ENCODE data around the gene MEGF6. TPM values are rescaled to one million over a fixed set of nuclear protein-coding genes. Genes with fewer than 3 reads are reported as not detected.

MEGF6 gene
- total and polyA plus RNA-seq, 12 donors = 0.15 to 29.2 (median 8.2) TPM

DNA sequence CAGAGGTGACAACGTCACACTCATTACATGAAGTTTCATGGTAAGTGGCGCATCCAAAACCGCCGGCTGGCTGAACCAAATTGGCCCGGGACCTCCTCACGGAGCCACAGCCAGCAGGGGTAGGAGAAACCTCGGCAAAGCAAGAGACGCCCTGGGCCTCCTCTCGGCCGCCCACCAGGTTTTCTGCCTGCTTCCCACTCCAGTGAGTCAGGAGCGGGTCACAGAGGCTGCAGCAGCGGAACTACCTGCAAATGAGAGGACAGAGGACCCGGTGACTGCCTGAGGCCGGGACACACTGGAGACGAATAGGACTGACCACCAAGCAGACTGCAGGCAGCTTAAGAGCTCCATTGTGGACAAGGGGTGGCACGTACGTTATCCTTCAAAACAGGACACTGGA lies 55.0 kb downstream of the MEGF6 start:
- no peak overlapping the region for H3K4me3 ChIP-seq
- H3K27me3 ChIP-seq = no peaks in the 10 kb centered on the region
- H3K27ac ChIP-seq = no peak overlapping the region
- no peak for DNase-seq
- intact Hi-C loops (cut with DNase I) = no loop called here
- TF ChIP-seq, protein P1, sequence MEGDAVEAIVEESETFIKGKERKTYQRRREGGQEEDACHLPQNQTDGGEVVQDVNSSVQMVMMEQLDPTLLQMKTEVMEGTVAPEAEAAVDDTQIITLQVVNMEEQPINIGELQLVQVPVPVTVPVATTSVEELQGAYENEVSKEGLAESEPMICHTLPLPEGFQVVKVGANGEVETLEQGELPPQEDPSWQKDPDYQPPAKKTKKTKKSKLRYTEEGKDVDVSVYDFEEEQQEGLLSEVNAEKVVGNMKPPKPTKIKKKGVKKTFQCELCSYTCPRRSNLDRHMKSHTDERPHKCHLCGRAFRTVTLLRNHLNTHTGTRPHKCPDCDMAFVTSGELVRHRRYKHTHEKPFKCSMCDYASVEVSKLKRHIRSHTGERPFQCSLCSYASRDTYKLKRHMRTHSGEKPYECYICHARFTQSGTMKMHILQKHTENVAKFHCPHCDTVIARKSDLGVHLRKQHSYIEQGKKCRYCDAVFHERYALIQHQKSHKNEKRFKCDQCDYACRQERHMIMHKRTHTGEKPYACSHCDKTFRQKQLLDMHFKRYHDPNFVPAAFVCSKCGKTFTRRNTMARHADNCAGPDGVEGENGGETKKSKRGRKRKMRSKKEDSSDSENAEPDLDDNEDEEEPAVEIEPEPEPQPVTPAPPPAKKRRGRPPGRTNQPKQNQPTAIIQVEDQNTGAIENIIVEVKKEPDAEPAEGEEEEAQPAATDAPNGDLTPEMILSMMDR (IDR thresholded peaks at IDR 0.05) = no peak
- no peak for TF ChIP-seq POLR2A (IDR thresholded peaks at IDR 0.05)
- no peaks in the 10 kb centered on the region for H3K4me1 ChIP-seq (replicated peaks in 1 of 2)
- no peaks in the 10 kb centered on the region for H3K36me3 ChIP-seq (replicated peaks in 1 of 2)
- no peaks in the 10 kb centered on the region for H3K9me3 ChIP-seq (replicated peaks in 1 of 3)
- 79 to 83% (median 81%) methylated on average over 10 to 17 of the region's 17 CpGs for WGBS, 4 donors

DNA sequence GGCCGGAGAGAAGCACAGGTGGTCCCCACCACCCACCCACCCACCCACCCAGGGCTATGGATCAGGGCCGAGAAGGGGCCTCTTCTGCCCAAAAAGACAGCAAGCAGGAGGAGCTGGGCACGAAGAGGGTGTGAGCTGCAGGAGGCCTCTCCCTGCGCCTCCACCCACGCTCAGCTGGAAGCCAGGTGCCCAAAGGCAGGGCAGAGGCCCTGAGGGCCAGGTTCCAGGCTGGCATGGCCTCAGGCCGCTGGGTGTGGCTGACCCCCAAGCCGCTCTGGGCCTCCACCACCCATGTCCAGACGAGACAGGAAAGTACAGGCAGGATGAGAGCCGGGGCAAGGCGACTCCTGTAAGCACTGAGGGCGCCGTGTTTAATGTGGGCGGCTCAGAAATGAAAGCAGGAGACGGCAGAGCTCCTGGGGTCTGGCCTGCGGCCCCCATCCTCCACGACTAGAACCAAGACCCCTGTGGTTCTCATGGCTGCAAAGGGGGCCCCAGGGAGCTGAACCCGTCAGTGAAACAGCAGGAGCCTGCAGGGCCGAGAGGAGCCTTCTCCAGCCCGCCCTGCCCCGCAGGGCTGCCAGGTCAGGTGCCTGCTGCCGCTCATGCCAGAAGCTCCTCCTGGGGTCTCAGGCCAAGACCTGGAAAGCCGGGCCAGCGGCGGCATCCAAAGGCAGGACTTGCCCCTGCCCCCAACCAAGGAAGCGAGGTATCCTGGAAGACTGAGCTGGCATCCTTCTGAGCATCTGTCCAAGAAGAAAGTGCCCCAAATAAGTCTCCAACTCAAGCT lies 56.0 kb downstream of the MEGF6 start:
- TF ChIP-seq POLR2A (IDR thresholded peaks at IDR 0.05) = no peak
- TF ChIP-seq, protein P1 (IDR thresholded peaks at IDR 0.05) = no peak
- H3K36me3 ChIP-seq (replicated peaks in 1 of 2) = no peaks in the 10 kb centered on the region
- H3K4me3 ChIP-seq = no peak overlapping the region
- 81 to 84% (median 83%) methylated on average over 14 to 25 of the region's 25 CpGs for WGBS, 4 donors
- H3K27ac ChIP-seq = no peak overlapping the region
- H3K27me3 ChIP-seq = no peaks in the 10 kb centered on the region
- intact Hi-C loops (cut with DNase I) = no loop called here
- H3K4me1 ChIP-seq (replicated peaks in 1 of 2) = no peaks in the 10 kb centered on the region
- no peaks in the 10 kb centered on the region for H3K9me3 ChIP-seq (replicated peaks in 1 of 3)
- DNase-seq = no peak

DNA sequence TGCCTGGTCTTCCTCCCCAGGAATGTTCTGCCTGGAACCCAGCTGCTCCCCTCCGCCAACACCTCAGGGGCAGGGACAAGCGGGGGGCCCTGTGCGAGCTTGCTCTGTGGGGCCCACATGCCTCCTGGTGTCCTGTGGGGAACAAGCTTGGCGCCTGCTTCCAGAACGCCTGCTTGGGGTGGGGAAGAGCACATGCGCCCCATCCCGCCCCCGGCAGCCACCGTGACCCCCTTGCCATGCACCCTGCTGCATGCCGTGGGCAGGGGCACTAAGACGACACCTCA lies 57.4 kb downstream of the MEGF6 start:
- Histone ChIP-seq H3K36me3 (replicated peaks in 1 of 2) (no peaks in the 10 kb centered on the region), H3K4me1 (replicated peaks in 1 of 2) (no peaks in the 10 kb centered on the region), H3K27me3 (no peaks in the 10 kb centered on the region), H3K4me3 (no peak overlapping the region), H3K27ac (no peak overlapping the region), H3K9me3 (replicated peaks in 1 of 3) (no peaks in the 10 kb centered on the region)
- DNase-seq = no peak
- TF ChIP-seq, protein P1 (IDR thresholded peaks at IDR 0.05) = no peak
- no peak for TF ChIP-seq POLR2A (IDR thresholded peaks at IDR 0.05)
- 76 to 100% (median 84%) methylated on average over 4 to 11 of the region's 11 CpGs for WGBS, 4 donors
- intact Hi-C loops (cut with DNase I) = no loop called here

DNA sequence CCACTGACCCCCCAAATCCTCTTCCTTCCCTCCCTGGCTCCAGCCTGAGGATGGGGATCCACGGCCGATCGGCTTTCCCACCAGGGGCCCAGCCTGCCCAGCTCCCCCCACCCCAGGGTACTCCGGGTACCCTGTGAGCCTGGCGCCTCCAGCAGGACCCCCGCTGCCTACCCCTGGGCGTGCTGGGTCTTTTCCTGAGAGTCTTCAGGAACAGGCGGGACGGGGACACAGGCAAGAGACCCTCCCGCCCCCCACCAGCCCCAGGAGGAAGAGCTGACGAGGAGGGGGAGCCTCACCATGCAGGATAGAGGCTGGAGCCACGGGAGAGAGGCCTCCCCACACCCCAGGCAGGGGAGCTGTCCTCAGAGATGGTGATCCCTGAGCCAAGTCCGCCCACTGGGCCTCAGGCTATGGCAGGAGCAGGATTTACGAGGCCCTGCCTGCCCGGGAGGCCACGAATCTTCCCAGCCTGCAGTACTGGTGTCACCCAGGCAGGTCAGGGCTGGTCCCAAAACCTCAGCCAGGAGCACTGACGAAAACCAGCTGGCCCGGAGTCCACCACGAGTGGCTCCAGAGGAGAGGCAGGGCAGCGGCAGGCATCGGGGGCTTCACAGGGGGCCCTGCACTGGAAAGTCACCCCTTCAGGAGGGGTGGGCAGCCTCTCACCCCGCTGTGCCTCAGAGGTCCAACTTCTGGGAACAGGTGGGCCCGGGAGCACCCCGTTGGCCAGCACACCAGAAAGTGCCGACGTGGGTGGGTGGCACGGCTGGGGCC lies 58.0 kb downstream of the MEGF6 start:
- 60 to 71% (median 67%) methylated on average over 4 to 27 of the region's 27 CpGs; no CpG with 5 or more reads in 1 of the 4 donors for WGBS, 4 donors
- TF ChIP-seq, protein P1 (IDR thresholded peaks at IDR 0.05) = no peak
- TF ChIP-seq POLR2A (IDR thresholded peaks at IDR 0.05) = no peak
- H3K27ac ChIP-seq = no peak overlapping the region
- no peak overlapping the region for H3K4me3 ChIP-seq
- H3K4me1 ChIP-seq (replicated peaks in 1 of 2) = no peaks in the 10 kb centered on the region
- intact Hi-C loops (cut with DNase I) = no loop called here
- H3K36me3 ChIP-seq (replicated peaks in 1 of 2) = no peaks in the 10 kb centered on the region
- DNase-seq = peak in 5 of 7 donors; percentile 21 to 63 (median 38)
- H3K27me3 ChIP-seq = no peaks in the 10 kb centered on the region
- H3K9me3 ChIP-seq (replicated peaks in 1 of 3) = no peaks in the 10 kb centered on the region

All from adrenal gland (tissue), 12 donors.